Occipital lobe (tissue), 3 donors: ENCODE results near the gene SPATA31A6. TPM values are rescaled to one million over a fixed set of nuclear protein-coding genes. Genes with fewer than 3 reads are reported as not detected.
"Not testable (repeated sequence)": the region's sequence is repeated elsewhere in the genome, so short reads cannot be mapped to it uniquely, and the experiment has no call there.

Experiments used
- DNase-seq: peaks from one replicate; lab custom pipeline; 2025; lab: John Stamatoyannopoulos, UW
- small RNA-seq: library from RNA; depleted of rRNA; stranded (forward); fragments of <200 nt; gene quantifications from one replicate; pipeline ENCODE3, GENCODE V24; 2014
- total RNA-seq: library from RNA; depleted of rRNA; stranded (reverse); fragments of >200 nt; gene quantifications from one replicate; pipeline ENCODE4 v1.2.3, GENCODE V29; 2014

Gene SPATA31A6
- total RNA-seq, result not detected

GRCh38 chr9:42183359-42183758 lies at the start of gene SPATA31A6:
Gene SPATA31A6 (plus strand): TSS chr9:42183659. CDS start chr9:42183688, 29 bp downstream.
- not testable (repeated sequence) for DNase-seq

- not testable (repeated sequence) for DNase-seq
Measured at GRCh38 chr9:42160299-42160698, 23.2 kb upstream of the SPATA31A6 start.

GRCh38 chr9:42219861-42220260 lies 36.4 kb downstream of the SPATA31A6 start:
- DNase-seq, result not testable (repeated sequence)

- not testable (repeated sequence) for DNase-seq
Measured at GRCh38 chr9:42223230-42223629, 39.8 kb downstream of the SPATA31A6 start.

GRCh38 chr9:42233031-42233430 lies 49.6 kb downstream of the SPATA31A6 start:
- not testable (repeated sequence) for DNase-seq

GRCh38 chr9:42234610-42235009 lies 51.2 kb downstream of the SPATA31A6 start:
- DNase-seq, result not testable (repeated sequence)

- DNase-seq, result not testable (repeated sequence)
Measured at GRCh38 chr9:42235352-42235991, 52.0 kb downstream of the SPATA31A6 start.

DNA sequence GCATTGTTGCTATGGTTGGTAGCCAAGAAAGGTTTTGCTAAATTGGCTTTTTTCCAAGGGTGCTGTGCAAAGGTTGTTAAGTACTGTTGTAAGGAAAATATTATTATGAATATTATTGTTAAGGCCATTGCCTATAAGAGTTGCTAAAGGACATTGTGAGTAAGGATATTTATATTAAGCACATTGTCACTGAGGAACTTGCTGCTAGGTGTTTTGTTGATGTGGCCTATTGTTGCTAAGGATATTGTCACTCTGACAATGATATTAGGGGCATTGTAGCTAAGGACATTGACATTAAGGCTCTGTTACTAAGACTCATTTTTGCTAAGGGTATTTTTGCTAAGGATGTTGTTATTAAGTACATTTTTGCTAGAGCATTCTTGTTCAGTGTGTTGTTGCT lies 52.6 kb downstream of the SPATA31A6 start:
- DNase-seq, result not testable (repeated sequence)

DNA sequence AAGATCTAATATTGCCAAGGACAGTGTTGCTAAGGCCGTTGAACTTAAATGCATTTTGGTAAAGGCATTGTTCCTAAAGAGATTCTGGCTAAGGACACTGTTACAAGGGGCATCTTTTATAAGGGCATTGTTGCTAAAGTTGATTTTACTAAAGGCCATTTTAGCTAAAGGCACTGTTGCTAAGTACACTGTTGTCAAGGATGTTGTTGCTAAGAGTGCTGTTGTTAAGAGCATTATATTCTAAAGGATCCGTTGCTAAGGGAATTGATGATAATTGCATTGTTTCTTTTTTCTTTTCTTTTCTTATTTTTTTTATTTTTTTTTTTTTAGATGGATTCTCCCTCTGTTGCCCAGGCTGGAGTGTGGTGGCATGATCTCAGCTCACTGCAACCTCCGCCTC lies 53.9 kb downstream of the SPATA31A6 start:
- not testable (repeated sequence) for DNase-seq

DNA sequence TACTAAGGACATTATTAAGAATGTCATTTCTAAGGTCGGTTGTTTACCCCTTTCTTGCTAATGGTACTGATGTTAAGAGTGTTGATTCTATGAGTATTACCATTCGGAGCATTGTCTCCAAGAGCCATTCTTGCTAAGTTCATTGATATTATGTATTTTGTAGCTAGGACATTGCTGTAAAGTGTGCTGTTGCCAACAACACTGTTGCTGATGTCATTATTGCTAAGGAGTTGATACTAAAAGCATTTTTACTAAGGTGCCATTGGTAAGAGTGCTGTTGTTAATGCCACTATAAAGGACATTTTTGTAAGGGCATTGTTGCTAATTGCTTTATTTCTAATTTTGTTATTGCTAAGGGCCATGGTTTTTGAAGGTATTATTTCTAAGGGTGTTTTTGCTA lies 55.4 kb downstream of the SPATA31A6 start:
- not testable (repeated sequence) for DNase-seq

Small RNA genes within 50 kb of the gene (small RNA-seq; reads per million reads assigned to genes)
- gene AL445584.3, result not detected

Other genes with a start within 250 kb of the SPATA31A6 start
- gene CNTNAP3B, start 54.2 kb upstream of the SPATA31A6 start, total RNA-seq, result 68.5 TPM